NOMO-1 (cell line): Measurements from ENCODE around the gene C8G.

ENCODE experiments used
- DNase-seq, 2 experiments: peaks; one replicate each; lab custom pipeline; 2025; ENCODE audit not compliant: unreplicated experiment in 2 of 2; lab: John Stamatoyannopoulos, UW

Gene C8G

DNA sequence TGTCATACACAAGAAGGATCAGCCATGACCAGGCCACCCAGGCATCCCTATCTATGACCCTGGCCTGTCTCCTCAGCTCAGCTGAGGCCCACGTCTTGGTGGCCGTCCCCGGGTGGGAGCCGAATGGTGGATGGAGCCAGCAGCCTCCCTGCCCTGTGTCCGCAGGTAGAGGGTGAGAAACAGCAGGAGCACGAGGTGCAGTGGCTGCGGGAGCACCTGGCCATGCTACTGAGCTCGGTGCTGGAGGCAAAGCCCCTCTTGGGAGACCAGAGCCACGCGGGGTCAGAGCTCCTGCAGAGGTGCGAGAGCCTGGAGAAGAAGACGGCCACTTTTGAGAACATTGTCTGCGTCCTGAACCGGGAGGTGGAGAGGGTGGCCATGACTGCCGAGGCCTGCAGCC, 25.0 kb upstream of the C8G start:
- DNase-seq, result no peak

DNA sequence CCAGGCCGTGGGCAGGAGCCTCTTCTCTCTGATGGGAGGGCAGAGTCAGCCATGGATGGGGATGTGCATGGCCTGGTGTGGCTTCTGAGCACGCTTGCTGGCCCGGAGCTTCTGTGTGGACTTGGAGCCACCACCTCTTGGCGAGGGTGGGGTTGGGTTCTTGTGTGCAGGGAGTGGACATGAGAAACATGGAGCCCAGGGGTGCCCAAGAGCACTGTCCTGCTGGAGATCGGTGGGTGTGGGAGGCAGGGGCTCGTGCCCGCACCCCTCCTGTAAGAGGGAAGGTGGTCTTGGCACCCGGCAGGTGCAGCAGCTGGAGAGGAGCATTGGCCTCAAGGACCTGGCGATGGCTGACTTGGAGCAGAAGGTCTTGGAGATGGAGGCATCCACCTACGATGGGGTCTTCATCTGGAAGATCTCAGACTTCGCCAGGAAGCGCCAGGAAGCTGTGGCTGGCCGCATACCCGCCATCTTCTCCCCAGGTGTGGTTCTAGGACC, 24.3 kb upstream of the C8G start:
- DNase-seq, result no peak

DNA sequence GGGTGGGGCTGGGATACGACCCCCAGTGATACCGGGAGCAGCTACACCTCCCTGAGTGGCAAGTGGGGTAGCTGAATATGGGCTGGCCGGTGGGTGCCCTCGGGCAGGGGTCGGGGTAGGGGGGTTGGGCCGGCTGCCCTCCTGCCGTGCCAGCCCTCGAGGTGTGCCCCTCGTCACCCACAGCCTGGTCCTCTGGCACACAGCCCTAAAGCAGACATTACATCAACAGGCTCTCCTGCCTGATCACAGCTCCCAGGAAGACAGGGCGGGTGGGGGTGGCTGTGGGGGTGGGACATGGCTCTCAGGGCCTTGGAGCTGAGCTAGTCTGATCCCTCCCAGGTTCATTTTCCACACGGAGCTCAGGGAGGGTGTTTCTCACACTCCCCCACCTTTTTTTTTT, 23.7 kb upstream of the C8G start:
- no peak for DNase-seq

DNA sequence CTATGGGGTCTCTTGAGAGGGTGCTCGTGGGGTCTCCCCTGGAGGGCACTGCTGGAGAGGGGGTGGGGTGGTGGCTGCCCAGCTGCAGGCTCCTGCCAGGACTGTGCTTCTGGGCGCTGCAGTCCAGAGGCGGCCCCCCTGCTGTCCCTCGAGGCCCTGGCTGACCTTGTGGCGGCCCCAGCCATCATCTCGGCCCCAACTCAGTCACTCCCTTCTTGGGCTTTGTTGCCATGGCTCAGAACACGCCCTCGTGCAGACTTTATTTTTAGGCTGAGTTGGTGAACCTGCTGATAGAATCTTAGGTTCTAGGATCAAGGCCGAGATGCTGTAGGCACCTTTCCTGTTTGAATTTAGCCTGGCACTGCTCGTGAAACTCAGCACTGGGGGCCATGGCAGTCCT, 23.3 kb upstream of the C8G start:
- DNase-seq, result no peak

DNA sequence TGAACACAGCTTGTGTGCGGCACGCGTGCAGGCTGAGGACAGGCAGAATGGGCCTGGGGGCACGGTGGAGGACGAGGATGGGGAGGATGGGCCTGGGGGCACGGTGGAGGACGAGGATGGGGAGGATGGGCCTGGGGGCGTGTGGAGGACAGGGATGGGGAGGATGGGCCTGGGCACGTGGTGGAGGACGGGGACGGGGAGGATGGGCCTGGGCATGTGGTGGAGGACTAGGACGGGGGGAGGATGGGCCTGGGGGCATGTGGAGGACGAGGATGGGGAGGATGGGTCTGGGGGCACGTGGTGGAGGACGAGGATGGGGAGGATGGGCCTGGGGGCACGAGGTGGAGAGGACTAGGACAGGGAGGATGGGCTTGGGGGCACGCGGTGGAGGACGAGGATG, 22.5 kb upstream of the C8G start:
- DNase-seq, result no peak

DNA sequence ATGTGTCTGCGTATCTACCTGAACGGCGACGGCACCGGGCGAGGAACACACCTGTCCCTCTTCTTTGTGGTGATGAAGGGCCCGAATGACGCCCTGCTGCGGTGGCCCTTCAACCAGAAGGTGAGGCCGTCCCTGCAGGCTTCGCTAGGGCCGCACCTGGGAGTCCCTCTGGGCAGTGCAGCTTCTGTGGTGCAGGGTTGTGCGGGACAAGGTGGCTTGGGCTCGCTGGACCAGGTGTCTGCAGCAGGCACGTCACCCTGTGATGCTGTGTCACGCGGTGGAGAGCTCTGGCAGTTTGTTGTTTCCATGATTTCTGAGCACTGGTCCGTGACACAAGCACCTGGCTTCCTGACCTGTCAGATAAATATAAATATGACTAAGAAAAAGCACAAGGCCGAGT, 21.2 kb upstream of the C8G start:
- DNase-seq, result no peak

DNA sequence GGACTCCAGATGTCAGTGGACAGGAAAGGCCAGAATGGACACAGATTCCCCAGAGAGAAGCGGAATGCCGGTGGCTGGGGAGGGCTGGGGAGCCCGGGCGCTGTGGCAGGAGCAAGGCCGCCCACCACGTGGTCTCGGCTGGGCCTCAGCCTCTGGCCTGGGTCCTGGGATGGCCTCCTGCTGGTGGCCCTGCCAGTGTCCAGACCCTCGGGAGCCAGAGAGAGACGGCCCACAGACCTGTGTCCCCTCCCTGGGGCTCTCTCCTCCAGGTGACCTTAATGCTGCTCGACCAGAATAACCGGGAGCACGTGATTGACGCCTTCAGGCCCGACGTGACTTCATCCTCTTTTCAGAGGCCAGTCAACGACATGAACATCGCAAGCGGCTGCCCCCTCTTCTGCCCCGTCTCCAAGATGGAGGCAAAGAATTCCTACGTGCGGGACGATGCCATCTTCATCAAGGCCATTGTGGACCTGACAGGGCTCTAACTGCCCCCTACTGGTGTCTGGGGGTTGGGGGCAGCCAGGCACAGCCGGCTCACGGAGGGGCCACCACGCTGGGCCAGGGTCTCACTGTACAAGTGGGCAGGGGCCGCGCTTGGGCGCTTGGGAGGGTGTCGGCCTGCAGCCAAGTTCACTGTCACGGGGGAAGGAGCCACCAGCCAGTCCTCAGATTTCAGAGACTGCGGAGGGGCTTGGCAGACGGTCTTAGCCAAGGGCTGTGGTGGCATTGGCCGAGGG, 19.5 kb upstream of the C8G start:
- no peak for DNase-seq

DNA sequence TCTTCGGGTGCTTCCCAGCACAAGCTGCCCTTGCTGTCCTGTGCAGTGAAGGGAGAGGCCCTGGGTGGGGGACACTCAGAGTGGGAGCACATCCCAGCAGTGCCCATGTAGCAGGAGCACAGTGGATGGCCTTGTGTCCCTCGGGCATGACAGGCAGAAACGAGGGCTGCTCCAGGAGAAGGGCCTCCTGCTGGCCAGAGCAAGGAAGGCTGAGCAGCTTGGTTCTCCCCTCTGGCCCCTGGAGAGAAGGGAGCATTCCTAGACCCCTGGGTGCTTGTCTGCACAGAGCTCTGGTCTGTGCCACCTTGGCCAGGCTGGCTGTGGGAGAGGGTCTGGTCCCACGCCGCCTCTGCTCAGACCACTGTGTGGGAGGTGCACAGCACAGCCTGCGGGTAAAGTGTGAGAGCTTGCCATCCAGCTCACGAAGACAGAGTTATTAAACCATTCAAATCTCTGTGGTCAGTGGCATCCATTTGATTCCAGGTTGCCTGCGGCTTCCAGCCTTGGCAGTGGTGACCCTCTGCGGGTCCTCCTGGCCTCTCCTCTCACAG, 18.8 kb upstream of the C8G start:
- no peak for DNase-seq

DNA sequence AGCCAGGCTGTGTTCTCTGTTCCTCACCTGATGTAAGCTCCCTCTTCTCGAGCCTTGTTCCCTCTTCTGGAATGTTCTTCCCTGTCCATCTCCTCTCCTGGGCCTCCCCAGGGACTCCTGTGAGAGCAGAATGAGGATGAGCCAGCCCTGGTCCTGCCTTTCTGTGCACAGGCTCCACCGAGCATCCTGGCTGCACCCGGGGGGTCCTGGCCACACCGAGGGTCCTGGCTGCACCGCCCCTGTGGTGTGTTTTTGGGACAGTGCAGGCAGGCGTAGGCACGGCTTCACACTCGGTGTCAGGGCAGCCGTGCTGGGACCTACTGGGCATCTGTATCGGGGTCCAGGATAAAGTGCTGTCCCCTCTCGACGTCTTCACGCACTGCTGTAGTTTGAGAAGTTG, 18.3 kb upstream of the C8G start:
- DNase-seq, result no peak

DNA sequence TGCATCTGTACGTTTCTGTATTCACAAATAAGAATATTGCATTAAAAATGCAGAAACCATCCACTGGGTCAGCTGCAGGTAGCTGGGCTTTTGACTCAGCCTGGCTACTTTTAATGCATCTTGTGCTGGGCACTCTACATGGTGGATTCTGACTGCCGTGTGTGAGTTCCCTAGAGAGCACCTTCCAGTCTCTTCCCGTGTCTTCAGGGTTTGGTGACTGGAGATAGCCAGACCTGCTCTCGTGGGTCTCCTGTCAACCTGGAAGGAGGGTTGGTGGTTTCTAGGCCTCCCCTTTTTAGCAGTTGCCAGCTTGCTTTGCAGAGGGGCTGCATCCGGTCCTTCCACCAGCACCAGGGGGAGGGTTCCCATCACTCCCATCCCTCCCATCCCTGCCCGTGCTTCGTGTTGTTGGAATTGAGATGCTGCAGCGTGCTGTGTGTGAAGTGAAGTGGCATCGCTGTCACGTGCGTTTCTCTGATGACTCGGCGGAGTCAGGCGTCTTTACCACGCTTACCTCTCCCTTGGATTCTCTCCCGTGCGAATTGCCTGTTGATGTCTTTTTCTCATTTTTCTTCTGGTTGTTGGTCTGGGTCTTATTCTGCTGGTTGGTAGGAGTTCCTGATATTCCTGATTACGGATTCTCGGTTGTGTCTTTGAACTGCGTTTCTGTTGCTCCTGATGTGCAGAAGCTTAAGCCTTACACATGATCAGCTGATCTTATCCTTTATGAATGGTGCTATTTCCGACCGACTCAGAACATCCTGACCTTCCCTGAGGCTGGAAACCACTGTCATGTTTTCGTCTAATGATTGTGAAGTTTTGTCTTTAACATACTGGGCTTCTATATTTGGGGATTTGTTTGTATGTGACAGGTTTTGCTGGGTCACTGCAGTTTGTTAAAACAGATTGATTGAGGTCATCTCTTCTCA, 17.4 kb upstream of the C8G start:
- no peak for DNase-seq

DNA sequence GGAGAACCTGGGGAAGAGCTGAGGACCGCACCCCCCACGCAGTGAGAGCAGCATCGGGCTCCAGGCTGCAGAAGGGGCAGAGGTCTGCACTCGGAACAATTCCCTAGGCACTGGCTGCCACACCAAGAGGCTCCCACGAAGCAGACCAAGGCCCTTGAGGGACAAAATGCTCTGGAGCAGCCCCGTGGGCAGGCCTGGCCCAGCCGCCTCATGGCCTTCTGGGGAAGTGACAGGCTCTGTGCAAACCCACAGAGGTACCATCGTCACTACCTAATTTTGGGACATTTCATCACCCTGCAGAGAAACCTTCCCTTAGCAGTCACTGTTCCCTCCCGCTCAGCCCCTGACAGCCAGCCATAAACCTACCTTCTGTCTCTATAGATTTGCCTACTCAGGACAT, 16.5 kb upstream of the C8G start:
- DNase-seq, result peak; percentile 80 to 95

DNA sequence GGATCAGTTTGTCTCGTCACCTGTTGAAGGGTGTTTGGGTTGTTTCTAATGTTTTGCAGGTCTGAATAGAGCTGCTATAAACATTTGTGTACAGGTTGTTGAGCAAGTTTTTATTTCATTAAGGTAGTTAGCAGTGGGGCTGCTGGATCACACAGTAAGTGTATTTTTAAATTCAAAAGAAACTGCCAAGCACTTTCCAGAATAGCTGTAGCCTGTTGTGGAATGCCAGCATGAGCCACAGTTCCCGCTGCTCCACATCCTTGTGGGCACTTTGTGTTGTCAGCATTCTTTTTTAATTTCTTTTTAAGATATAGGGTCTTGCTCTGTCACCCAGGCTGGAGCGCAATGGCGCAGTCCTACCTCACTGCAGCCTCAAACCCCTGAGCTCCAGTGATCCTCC, 15.0 kb upstream of the C8G start:
- no peak for DNase-seq

DNA sequence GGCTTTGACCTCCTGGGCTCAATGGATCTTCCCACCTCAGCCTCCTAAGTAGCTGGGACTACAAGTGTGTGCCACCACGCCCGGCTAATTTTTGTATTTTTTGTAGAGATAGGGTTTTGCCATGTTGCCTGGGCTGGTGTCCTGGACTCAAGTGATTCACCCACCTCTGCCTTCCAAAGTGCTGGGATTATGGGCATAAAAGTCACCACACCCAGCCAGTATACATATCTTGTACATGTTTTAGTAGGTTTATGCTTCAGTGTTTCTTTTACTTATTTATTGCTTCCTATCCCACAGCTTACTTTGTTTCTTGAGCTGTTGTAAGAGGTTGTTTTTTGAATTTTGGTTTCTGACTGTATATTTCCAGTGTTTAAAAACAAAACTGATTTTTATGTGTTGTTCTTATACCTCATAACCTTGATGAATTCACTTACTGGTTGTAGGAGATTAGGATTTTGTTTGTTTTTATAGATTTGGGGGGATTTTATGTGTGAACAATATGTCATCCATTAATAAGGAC, 13.4 kb upstream of the C8G start:
- DNase-seq, result no peak

DNA sequence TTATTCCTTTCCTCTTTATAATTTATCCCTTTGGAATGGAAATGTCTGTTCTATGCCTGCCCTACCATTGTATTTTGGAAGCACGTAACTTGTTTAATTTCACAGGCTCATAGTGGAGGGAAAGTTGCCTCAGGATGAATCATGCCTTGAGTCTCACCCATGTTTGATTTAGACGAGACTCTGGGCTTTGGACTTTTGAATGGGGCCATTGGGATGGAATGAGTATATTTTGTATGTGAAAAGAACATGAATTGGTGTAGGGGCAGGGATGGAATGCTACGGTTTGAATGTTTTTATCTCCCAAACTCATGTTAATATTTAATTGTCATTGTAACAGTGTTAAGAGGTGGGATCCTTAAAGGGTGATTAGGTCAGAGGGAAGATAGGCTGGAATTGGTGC, 10.8 kb upstream of the C8G start:
- no peak for DNase-seq

DNA sequence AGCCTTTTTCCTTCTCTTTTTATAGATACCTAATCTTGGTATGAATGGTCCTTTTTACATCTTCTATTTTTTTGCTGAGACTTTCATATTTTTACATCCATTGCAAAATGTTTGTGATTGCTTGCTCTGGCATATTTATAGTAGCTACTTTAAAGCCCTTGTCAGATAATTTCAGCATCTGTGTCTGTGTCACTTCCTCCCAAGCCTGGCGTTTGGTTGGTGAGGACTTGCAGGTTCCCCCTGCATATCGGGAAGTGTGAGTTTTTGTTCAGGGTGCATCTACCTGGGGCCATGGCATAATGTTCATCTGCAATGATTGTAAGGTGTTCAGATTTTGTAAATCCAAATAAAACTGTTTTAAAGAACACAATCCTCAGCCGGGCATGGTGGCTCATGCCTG, 9.4 kb upstream of the C8G start:
- DNase-seq, result peak; percentile 86 to 99

DNA sequence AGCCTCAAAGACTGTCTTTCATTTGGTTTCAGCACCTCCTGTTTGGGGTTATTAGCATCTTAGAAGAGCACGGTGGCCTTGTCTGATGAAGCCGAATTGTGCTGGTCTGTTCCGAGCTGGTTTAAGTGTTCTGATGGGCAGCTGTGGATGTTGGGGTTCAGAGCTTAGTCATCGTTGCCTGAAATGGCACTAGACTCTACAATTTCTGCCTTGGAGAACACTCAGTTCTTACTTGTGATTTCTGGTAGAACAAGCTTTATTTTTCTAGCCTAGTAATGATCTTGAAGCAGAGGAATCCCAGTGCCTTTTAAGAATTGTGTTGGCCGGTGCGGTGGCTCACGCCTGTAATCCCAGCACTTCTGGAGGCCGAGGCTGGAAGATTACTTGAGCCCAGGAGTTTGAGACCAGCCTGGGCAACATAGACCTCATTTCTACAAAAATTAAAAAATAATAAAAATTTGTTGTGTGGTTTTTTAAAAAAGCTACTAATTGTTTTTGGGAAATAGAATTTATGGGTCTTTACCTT, 8.3 kb upstream of the C8G start:
- DNase-seq, result no peak

DNA sequence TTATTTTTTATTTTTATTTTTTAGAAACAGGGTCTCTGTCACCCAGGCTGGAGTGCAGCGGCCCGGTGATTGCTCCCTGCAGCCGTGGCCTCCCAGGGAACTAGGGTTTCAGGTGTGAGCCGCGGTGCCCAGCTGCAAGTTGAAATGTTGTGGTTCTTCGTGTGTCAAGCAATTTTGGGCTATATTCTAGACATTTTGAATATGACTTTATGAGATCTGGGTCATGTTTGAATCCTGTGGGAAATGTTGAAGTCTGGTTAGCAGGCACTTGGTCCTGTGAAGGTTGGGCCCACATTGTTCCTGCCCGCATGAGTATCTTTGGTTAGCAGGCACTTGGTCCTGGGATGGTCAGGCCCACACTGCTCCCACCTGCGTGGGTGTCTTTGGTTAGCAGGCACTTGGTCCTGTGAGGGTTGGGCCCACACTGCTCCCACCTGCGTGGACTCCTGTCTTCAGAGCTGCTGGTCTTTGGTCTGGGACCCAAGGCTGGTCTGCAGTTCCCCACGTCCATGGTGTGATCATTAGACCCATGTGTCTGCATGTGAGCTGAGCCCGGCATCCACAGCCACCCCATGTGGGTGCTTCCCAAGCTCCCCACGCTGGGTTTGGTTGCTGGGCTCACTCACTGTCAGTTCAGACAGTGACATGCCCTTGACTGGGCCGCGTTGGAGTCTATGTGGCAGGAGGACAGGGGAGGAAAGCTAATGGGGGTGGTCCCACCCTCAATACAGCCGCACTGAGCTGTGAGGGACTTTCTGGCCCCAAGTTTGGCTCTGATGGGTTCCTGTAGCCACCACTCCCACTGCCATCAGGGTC, 7.6 kb upstream of the C8G start:
- DNase-seq, result no peak

DNA sequence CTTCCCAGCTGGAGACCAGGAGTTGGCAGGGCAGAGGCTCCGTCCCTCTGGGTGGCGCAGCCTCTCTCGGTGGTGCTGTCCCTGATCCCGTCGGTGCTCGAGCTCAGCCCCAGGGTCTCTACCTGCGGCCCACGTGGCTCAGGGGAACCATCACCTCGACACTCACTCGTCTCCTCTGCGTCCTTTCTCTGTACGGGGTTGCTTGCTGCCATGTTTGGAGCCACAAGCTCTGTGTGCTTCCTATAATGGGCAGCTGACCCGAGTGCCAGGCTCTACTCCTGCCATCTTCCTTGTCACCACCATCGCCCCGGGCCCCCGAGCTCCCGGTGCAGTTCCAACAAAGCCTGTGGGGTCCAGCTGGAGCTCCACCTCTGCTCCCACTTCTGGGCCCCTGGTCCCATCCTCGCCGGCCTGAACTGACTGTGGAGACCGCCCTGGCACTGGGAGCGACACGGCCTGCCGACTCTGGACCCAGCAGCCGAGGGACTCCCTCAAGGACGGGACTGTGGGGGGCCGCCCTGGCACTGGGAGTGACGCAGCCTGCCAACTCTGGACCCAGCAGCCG, 5.5 kb upstream of the C8G start:
- DNase-seq, result no peak

DNA sequence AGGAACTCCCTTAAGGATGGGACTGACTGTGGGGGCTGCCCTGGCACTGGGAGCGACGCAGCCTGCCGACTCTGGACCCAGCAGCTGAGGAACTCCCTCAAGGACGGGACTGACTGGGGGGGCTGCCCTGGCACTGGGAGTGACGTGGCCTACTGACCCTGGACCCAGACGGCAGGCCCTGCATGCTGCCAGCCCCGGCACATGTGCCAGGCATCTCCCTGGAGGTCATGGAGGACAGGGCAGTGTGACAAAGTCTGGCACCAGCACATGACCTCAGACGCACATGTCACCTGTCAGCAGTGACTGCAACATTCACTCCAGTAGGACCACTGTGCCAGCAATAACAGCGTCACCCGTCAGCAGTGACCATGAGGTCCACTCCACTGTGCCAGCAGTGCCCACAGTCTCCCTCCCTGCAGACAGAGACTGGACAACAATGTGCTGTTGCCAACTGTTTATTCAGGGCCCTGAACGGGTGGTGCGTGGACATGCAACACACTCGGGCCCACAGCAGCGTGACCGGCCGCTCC, 5.0 kb upstream of the C8G start:
- DNase-seq, result no peak
